GM12878 (cell line): ENCODE measurements around the gene LPCAT3. TPM values are rescaled to one million over a fixed set of nuclear protein-coding genes. Genes with fewer than 3 reads are reported as not detected.

Experiments used
- BACH1 ChIP-seq: fragments of 450-650 bp; IDR thresholded peaks from 2 replicates; pipeline ENCODE4 v1.6.1; 2017; ENCODE audit warnings: mild to moderate bottlenecking, borderline replicate concordance
- GATAD2B ChIP-seq: fragments of 450-650 bp; conservative IDR thresholded peaks from 2 replicates; pipeline ENCODE4 v1.6.1; 2017; ENCODE audit warnings: low read depth, mild to moderate bottlenecking, moderate library complexity
- IKZF2 ChIP-seq, 2 experiments: fragments of 450-650 bp; IDR thresholded peaks; 2 replicates each; pipeline ENCODE4 v1.6.1; 2017; ENCODE audit warnings: mild to moderate bottlenecking in 2 of 2, moderate library complexity in 2 of 2
- KDM1A ChIP-seq: fragments of 200-600 bp; sonication (generic); IDR thresholded peaks from 2 replicates; pipeline ENCODE4 v1.6.1; 2016; ENCODE audit warnings: borderline replicate concordance
- MEF2A ChIP-seq: IDR thresholded peaks from 2 replicates; pipeline ENCODE4 v1.6.1; 2011; ENCODE audit warnings: low read depth, mild to moderate bottlenecking, low read length, moderate library complexity; ENCODE audit not compliant: insufficient read depth
- MEF2B ChIP-seq: fragments of 450-650 bp; IDR thresholded peaks from 2 replicates; pipeline ENCODE4 v1.6.1; 2018; ENCODE audit warnings: mild to moderate bottlenecking, moderate library complexity; ENCODE audit not compliant: partially characterized antibody, poor library complexity, severe bottlenecking
- MLLT1 ChIP-seq: fragments of 450-650 bp; IDR thresholded peaks from 2 replicates; pipeline ENCODE4 v1.6.1; 2016; ENCODE audit warnings: mild to moderate bottlenecking
- MTA2 ChIP-seq: fragments of 450-650 bp; IDR thresholded peaks from 2 replicates; pipeline ENCODE4 v1.6.1; 2016; ENCODE audit warnings: low read depth, mild to moderate bottlenecking, moderate library complexity
- POLR2AphosphoS5 ChIP-seq: IDR thresholded peaks from 2 replicates; pipeline ENCODE4 v1.6.1; 2011; ENCODE audit warnings: mild to moderate bottlenecking, low read length, inconsistent platforms
- POU2F2 ChIP-seq: IDR thresholded peaks from 3 replicates; pipeline ENCODE4 v1.6.1; 2011; ENCODE audit warnings: low read depth, mild to moderate bottlenecking, low read length, borderline replicate concordance
- YY1 ChIP-seq: IDR thresholded peaks from 2 replicates; pipeline ENCODE4 v1.6.1; 2011; ENCODE audit warnings: low read depth, mild to moderate bottlenecking, low read length
- polyA plus RNA-seq, 11 experiments: library from polyadenylated mRNA; depleted of rRNA in 4 of 11; unstranded in 6 of 11; stranded (reverse) in 5 of 11; fragments of >200 nt; fragmentation: Nextera tagmentation in 4 of 11; fragmentation: Illumina TruSeq in 1 of 11; extraction: Ambion mirVana in 4 of 11; extraction: Trizol in 1 of 11; gene quantifications; 1 replicate in 1 of 11; 2 replicates in 10 of 11; pipeline versions ENCODE4 v1.2.1 to v1.2.3, GENCODE V29; 2011 to 2016; ENCODE audit warnings: inconsistent platforms in 2 of 11, missing spikeins in 2 of 11, low read depth in 1 of 11
- total RNA-seq, 4 experiments: library from RNA; depleted of rRNA in 3 of 4; stranded (reverse); fragments of >200 nt in 3 of 4; fragmentation: Illumina TruSeq in 1 of 4; extraction: Trizol in 1 of 4; gene quantifications; 2 replicates each; pipeline versions ENCODE4 v1.2.1 to v1.2.3, GENCODE V29; 2013 to 2021

The LPCAT3 gene
- total and polyA plus RNA-seq, 10 of the 15 experiments (the other 5 are each of a cell fraction or from before 2014, with no cell fraction given), result 2.6 to 48.3 (median 23.0) TPM

DNA sequence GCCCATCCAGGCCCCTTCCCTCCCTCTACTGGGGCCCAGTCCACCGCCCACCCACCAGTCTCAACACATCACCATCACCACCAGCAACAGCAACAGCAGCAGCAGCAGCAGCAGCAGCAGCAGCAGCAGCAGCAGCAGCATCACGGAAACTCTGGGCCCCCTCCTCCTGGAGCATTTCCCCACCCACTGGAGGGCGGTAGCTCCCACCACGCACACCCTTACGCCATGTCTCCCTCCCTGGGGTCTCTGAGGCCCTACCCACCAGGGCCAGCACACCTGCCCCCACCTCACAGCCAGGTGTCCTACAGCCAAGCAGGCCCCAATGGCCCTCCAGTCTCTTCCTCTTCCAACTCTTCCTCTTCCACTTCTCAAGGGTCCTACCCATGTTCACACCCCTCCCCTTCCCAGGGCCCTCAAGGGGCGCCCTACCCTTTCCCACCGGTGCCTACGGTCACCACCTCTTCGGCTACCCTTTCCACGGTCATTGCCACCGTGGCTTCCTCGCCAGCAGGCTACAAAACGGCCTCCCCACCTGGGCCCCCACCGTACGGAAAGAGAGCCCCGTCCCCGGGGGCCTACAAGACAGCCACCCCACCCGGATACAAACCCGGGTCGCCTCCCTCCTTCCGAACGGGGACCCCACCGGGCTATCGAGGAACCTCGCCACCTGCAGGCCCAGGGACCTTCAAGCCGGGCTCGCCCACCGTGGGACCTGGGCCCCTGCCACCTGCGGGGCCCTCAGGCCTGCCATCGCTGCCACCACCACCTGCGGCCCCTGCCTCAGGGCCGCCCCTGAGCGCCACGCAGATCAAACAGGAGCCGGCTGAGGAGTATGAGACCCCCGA lies 81.4 kb downstream of the LPCAT3 start (continued):
- TF ChIP-seq POU2F2 (peak; percentile 2; the same call in 1 of the 3 replicates), GATAD2B (no peak), BACH1 (peak; percentile 18; the same call in 1 of the 2 replicates), IKZF2 (IDR thresholded peaks at IDR 0.05) (0 out of 4 replicates have a peak, but pooled peaks of 1 of the 2 experiments have one; percentile 18), MEF2A (no peak), YY1 (0 out of 2 replicates have a peak, but pooled peaks have one; percentile 20), MEF2B (peak; percentile 22), MTA2 (0 out of 2 replicates have a peak, but pooled peaks have one; percentile 24), MLLT1 (peak; percentile 70; the same call in 1 of the 2 replicates), KDM1A (no peak), POLR2AphosphoS5 (peak; percentile 18; the same call in 1 of the 2 replicates)
